ENCODE measurements around the gene PARD6B. TPM values are rescaled to one million over a fixed set of nuclear protein-coding genes. Genes with fewer than 3 reads are reported as not detected.
"Not testable (repeated sequence)": the region's sequence is repeated elsewhere in the genome, so short reads cannot be mapped to it uniquely, and the experiment has no call there.

PARD6B gene
- total and polyA plus RNA-seq, 12 donors, result 1.3 to 7.1 (median 3.4) TPM

- no peaks in the 10 kb centered on the region for H3K4me1 ChIP-seq
- H3K4me3 ChIP-seq, result no peak overlapping the region
- H3K27ac ChIP-seq, result no peak overlapping the region
- intact Hi-C loops (cut with DNase I), result no loop called here
- no peak for DNase-seq
- no peak for ATAC-seq
- H3K27me3 ChIP-seq, result no peaks in the 10 kb centered on the region
- 72 to 81% methylated on average over 11 of the region's 11 CpGs for WGBS, 2 donors
- no peaks in the 10 kb centered on the region for H3K36me3 ChIP-seq
- no peak for TF ChIP-seq CTCF (IDR thresholded peaks at IDR 0.05)
- H3K9me3 ChIP-seq, result no peaks in the 10 kb centered on the region
These were observed 30.1 kb upstream of the PARD6B start for GRCh38 chr20:50701041-50701963.

DNA sequence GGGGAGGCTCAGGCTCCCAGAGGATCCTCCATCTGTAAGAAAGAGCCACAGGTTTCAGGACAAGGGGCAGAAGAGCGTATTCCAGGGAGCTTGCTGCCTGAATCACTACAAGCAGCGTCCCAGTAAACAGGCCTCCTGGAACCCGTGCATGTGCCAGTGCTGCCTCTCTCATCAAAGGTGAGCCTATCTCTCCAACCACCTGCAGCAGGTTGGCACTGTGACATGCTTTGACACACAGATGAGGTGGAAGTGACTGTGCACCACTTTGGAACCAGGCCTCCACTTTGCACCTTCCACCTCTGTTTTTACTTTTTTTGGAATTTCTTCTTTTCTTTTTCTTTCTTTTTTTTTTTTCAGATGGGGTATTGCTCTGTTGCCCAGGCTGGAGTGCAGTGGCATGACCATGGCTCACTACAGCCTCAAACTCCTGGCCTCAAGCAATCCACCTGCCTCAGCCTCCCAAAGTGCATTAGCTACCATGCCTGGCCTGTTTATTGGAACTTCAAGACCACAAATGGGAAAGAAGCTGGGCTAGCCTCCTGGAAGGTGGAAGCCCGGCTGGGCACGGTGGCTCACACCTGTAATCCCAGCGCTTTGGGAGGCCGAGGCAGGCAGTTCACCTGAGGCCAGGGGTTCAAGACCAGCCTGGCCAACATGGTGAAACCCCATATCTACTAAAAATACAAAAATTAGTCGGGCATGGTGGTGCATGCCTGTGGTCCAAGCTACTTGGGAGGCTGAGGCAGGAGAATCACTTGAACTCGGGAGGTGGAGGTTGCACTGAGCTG, 27.5 kb upstream of the PARD6B start:
- H3K9me3 ChIP-seq; ATAC-seq; H3K27me3 ChIP-seq; intact Hi-C loops (cut with DNase I); H3K27ac ChIP-seq; H3K4me3 ChIP-seq; H3K36me3 ChIP-seq; H3K4me1 ChIP-seq; DNase-seq: not testable (repeated sequence)
- WGBS, 2 donors, result 85 to 92% methylated on average over 9 of the region's 9 CpGs

DNA sequence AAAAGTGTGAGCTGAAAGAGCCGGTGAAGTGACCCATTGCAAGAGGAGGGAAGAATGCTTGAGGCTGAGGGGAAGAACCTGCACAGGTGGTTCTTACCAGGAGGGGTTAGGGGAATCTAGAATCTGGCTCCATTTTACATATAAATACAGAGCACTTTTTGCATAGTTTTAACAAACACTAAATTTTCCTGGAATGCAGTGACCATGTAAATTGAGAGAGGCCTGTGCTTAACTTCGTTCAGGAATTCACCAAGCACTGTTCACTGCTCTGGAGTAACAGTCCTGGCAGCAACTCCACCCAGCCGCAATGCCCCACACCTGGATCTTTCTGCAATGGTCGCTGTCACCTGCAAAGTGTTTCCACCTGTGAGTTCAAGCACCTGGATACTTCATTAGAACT, 26.9 kb upstream of the PARD6B start:
- Histone ChIP-seq H3K36me3 (no peaks in the 10 kb centered on the region), H3K4me3 (no peak overlapping the region), H3K27me3 (no peaks in the 10 kb centered on the region), H3K9me3 (no peaks in the 10 kb centered on the region), H3K27ac (no peak overlapping the region), H3K4me1 (peaks cover 0 to 5% (median 0%) of the 10 kb centered on the region in 9 donors)
- no peak for TF ChIP-seq CTCF (IDR thresholded peaks at IDR 0.05)
- DNase-seq, result no peak
- intact Hi-C loops (cut with DNase I), result no loop called here
- no peak for ATAC-seq
- WGBS, 2 donors, result 83 to 87% methylated on average over 4 of the region's 4 CpGs

- ATAC-seq, result no peak
- H3K27ac ChIP-seq, result no peak overlapping the region
- TF ChIP-seq CTCF (IDR thresholded peaks at IDR 0.05), result no peak
- H3K4me3 ChIP-seq, result no peak overlapping the region
- DNase-seq, result no peak
- H3K4me1 ChIP-seq, result peaks cover 0 to 5% (median 0%) of the 10 kb centered on the region in 9 donors
- intact Hi-C loops (cut with DNase I), result no loop called here
- WGBS, 2 donors, result 84 to 96% methylated on average over 1 of the region's 1 CpG
- no peaks in the 10 kb centered on the region for H3K27me3 ChIP-seq
- no peaks in the 10 kb centered on the region for H3K9me3 ChIP-seq
- no peaks in the 10 kb centered on the region for H3K36me3 ChIP-seq
These were observed 26.4 kb upstream of the PARD6B start for GRCh38 chr20:50704971-50705370.

Data from heart right ventricle (tissue), 16 donors.